Endothelial cell of umbilical vein (primary cell): Measurements from ENCODE around the gene SIGLECL1. TPM values are rescaled to one million over a fixed set of nuclear protein-coding genes. Genes with fewer than 3 reads are reported as not detected.

ENCODE experiments used
- BruUV-seq: library from RNA; stranded (reverse); fragments of 400-500 nt; replicated peaks from 2 replicates; lab custom pipeline; 2021; lab: Mats Ljungman, UMichigan
- CTCF ChIA-PET: fragments of 300-600, 350-600 bp; sonication (Branson Sonifier 250); formaldehyde crosslinking; loops from one replicate; lab custom pipeline; 2021; ENCODE audit warnings: antibody characterized with exemption, inconsistent platforms; lab: Charles Lee
- POLR2A ChIA-PET: fragments of 300-600, 350-600 bp; sonication (Branson Sonifier 250); formaldehyde crosslinking; loops from one replicate; lab custom pipeline; 2021; ENCODE audit warnings: antibody characterized with exemption, inconsistent platforms; lab: Charles Lee
- DNase-seq: peaks from one replicate; pipeline ENCODE4 v3.0.0-alpha.2; 2011; ENCODE audit warnings: low read depth, low spot score
- FAIRE-seq: peaks from 2 replicates; lab custom pipeline; 2011; peaks lifted over from hg19 to GRCh38; lab: Jason Lieb, UNC
- H2AFZ ChIP-seq: 2 replicates; pipeline ENCODE4 v1.6.0; 2012; ENCODE audit warnings: low read depth, low read length, control low read depth, inconsistent platforms
- H3K27ac ChIP-seq: 2 replicates; pipeline ENCODE4 v1.5.1; 2011; ENCODE audit warnings: low read depth, mild to moderate bottlenecking, control low read depth, low read length, moderate library complexity; ENCODE audit not compliant: insufficient read depth
- H3K27me3 ChIP-seq, 2 experiments: 2 replicates each; pipeline versions ENCODE4 v1.6.0 to v1.6.1; 2011; ENCODE audit warnings: low read length in 2 of 2, mixed read lengths in 1 of 2; ENCODE audit not compliant: control insufficient read depth in 2 of 2, insufficient read depth in 2 of 2
- H3K36me3 ChIP-seq, 2 experiments: 2 replicates in 1 of 2; 3 replicates in 1 of 2; pipeline ENCODE4 v1.5.1; 2011; ENCODE audit warnings: low read length in 2 of 2, mild to moderate bottlenecking in 1 of 2, moderate library complexity in 1 of 2; ENCODE audit not compliant: control insufficient read depth in 2 of 2, insufficient read depth in 2 of 2; ENCODE audit errors: extremely low read depth in 1 of 2
- H3K4me1 ChIP-seq: 3 replicates; pipeline ENCODE4 v1.5.1; 2011; ENCODE audit warnings: mild to moderate bottlenecking, low read length; ENCODE audit not compliant: control insufficient read depth, insufficient read depth; ENCODE audit errors: extremely low read depth
- H3K4me2 ChIP-seq: 2 replicates; pipeline ENCODE4 v1.6.1; 2011; ENCODE audit warnings: low read length, control low read depth, mixed read lengths; ENCODE audit not compliant: insufficient read depth
- H3K4me3 ChIP-seq, 3 experiments: fragments of 200-600 bp in 1 of 3; sonication (generic), shearing (Covaris generic) in 1 of 3; replicated peaks in 1 of 3; 2 replicates each; pipeline ENCODE4 v1.5.1; 2011 to 2016; ENCODE audit warnings: control low read depth in 3 of 3, low read length in 3 of 3, mild to moderate bottlenecking in 2 of 3, inconsistent platforms in 1 of 3, low read depth in 1 of 3, moderate library complexity in 1 of 3; ENCODE audit not compliant: insufficient read depth in 1 of 3
- H3K79me2 ChIP-seq: 2 replicates; pipeline ENCODE4 v1.6.0; 2012; ENCODE audit warnings: low read length, inconsistent platforms; ENCODE audit not compliant: control insufficient read depth, insufficient read depth
- H3K9ac ChIP-seq: replicated peaks from 2 replicates; pipeline ENCODE3; 2011; ENCODE audit warnings: low read length, control low read depth; ENCODE audit not compliant: insufficient read depth; ENCODE audit errors: extremely low read depth
- H3K9me1 ChIP-seq: replicated peaks from 3 replicates; pipeline ENCODE4 v1.6.0; 2011; ENCODE audit warnings: mild to moderate bottlenecking, low read length; ENCODE audit not compliant: control insufficient read depth, insufficient read depth; ENCODE audit errors: extremely low read depth
- H3K9me3 ChIP-seq: replicated peaks from 2 replicates; pipeline ENCODE4 v1.5.1; 2012; ENCODE audit warnings: low read length, inconsistent platforms; ENCODE audit not compliant: control insufficient read depth, insufficient read depth
- H4K20me1 ChIP-seq: replicated peaks from 2 replicates; pipeline ENCODE3; 2011; ENCODE audit warnings: mild to moderate bottlenecking, low read length; ENCODE audit not compliant: control insufficient read depth, insufficient read depth; ENCODE audit errors: extremely low read depth
- EZH2 ChIP-seq: IDR thresholded peaks from 2 replicates; pipeline ENCODE4 v1.6.1; 2012; ENCODE audit warnings: borderline replicate concordance, low read depth, mild to moderate bottlenecking, moderate library complexity, low read length, inconsistent platforms; ENCODE audit not compliant: severe bottlenecking
- FOS ChIP-seq: IDR thresholded peaks from 2 replicates; pipeline ENCODE4 v1.6.1; 2011; ENCODE audit warnings: mild to moderate bottlenecking, low read length, moderate library complexity, borderline replicate concordance; ENCODE audit not compliant: insufficient read depth
- GATA2 ChIP-seq: IDR thresholded peaks from 2 replicates; pipeline ENCODE4 v1.7.0; 2011; ENCODE audit warnings: low read depth, mild to moderate bottlenecking, moderate library complexity, mixed read lengths, low read length; ENCODE audit not compliant: insufficient read length, insufficient read depth
- JUN ChIP-seq: IDR thresholded peaks from 2 replicates; pipeline ENCODE4 v1.6.1; 2011; ENCODE audit warnings: borderline replicate concordance, low read depth; ENCODE audit not compliant: insufficient read length, insufficient read depth
- MYC ChIP-seq: IDR thresholded peaks from one replicate; pipeline ENCODE4 v1.6.1; 2011; ENCODE audit warnings: mild to moderate bottlenecking, low read depth, low read length
- POLR2A ChIP-seq: IDR thresholded peaks from 2 replicates; pipeline ENCODE4 v1.6.1; 2012; ENCODE audit warnings: low read depth, mild to moderate bottlenecking, control low read depth, low read length
- POLR2AphosphoS5 ChIP-seq: IDR thresholded peaks from 2 replicates; pipeline ENCODE4 v1.6.1; 2012; ENCODE audit warnings: low read depth, mild to moderate bottlenecking, control low read depth, low read length, moderate library complexity; ENCODE audit not compliant: insufficient read depth
- dilution Hi-C: fragments of 300-500 bp; cut with MboI; formaldehyde crosslinking; loops from one replicate; pipeline ENCODE4 v1.15.0; 2019; ENCODE audit warnings: low sequenced_read_pairs; ENCODE audit not compliant: extremely low pct_ligation_motif_present
- intact Hi-C: fragments of 100-400 bp; cut with micrococcal nuclease; formaldehyde crosslinking; loops from one replicate; pipeline ENCODE4 v1.10.0; 2022
- polyA plus RNA-seq, 4 experiments: library from polyadenylated mRNA; depleted of rRNA in 3 of 4; stranded (reverse) in 3 of 4; unstranded in 1 of 4; fragments of >200 nt; gene quantifications; 2 replicates each; pipeline versions ENCODE4 v1.2.1 to v1.2.3, GENCODE V29; 2011 to 2012; ENCODE audit warnings: missing spikeins in 1 of 4
- total RNA-seq: library from RNA; stranded (reverse); gene quantifications from 2 replicates; pipeline ENCODE4 v1.2.3, GENCODE V29; 2021
- TF ChIP-seq, protein P1 (sequence below): IDR thresholded peaks from 2 replicates; pipeline ENCODE4 v1.6.1; 2011; ENCODE audit not compliant: insufficient read depth, insufficient read length
- TF ChIP-seq, protein P2 (sequence below), 2 donors: IDR thresholded peaks; 1 replicate in 1 of 2; 2 replicates in 1 of 2; pipeline ENCODE4 v1.5.1; 2011; ENCODE audit warnings: low read length in 2 of 2, mild to moderate bottlenecking in 2 of 2, moderate library complexity in 2 of 2, control low read depth in 1 of 2, inconsistent platforms in 1 of 2, low read depth in 1 of 2; ENCODE audit not compliant: insufficient read depth in 1 of 2; ENCODE audit errors: extremely low read depth in 1 of 2

SIGLECL1 gene
- total and polyA plus RNA-seq, 2 donors (not counting 3 experiments of a cell fraction or from before 2014, with no cell fraction given) = not detected

GRCh38 chr19:51253088-51253806 is 2.4 kb downstream of the SIGLECL1 start:
- no TSS peak for BruUV-seq
- no peak for DNase-seq
- no peak for FAIRE-seq

More at GRCh38 chr19:51253088-51253806, 2.4 kb downstream of the SIGLECL1 start:
- no peaks in the 10 kb centered on the region for H3K9me1 ChIP-seq
- no peak overlapping the region for H3K27ac ChIP-seq
- intact Hi-C loops (no loop called here), dilution Hi-C loops (no loop called here)
- no peaks in the 10 kb centered on the region for H4K20me1 ChIP-seq
- no peaks in the 10 kb centered on the region for H3K4me1 ChIP-seq
- no peak overlapping the region for H3K4me3 ChIP-seq
- H2AFZ ChIP-seq = no peak overlapping the region
- no peaks in the 10 kb centered on the region for H3K36me3 ChIP-seq
- no peaks in the 10 kb centered on the region for H3K27me3 ChIP-seq
- TF ChIP-seq POLR2A (no peak), EZH2 (no peak), JUN (no peak), GATA2 (no peak), MYC (no peak), POLR2AphosphoS5 (no peak), FOS (no peak)
- TF ChIP-seq, protein P1, sequence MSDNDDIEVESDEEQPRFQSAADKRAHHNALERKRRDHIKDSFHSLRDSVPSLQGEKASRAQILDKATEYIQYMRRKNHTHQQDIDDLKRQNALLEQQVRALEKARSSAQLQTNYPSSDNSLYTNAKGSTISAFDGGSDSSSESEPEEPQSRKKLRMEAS = no peak
- TF ChIP-seq, protein P2, sequence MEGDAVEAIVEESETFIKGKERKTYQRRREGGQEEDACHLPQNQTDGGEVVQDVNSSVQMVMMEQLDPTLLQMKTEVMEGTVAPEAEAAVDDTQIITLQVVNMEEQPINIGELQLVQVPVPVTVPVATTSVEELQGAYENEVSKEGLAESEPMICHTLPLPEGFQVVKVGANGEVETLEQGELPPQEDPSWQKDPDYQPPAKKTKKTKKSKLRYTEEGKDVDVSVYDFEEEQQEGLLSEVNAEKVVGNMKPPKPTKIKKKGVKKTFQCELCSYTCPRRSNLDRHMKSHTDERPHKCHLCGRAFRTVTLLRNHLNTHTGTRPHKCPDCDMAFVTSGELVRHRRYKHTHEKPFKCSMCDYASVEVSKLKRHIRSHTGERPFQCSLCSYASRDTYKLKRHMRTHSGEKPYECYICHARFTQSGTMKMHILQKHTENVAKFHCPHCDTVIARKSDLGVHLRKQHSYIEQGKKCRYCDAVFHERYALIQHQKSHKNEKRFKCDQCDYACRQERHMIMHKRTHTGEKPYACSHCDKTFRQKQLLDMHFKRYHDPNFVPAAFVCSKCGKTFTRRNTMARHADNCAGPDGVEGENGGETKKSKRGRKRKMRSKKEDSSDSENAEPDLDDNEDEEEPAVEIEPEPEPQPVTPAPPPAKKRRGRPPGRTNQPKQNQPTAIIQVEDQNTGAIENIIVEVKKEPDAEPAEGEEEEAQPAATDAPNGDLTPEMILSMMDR (IDR thresholded peaks at IDR 0.05; ENCODE audit: extremely low read depth in 1 of 2, insufficient read depth in 1 of 2, low read depth in 1 of 2, low read length in 2 of 2) = no peak
- H3K9me3 ChIP-seq = no peaks in the 10 kb centered on the region
- no peak overlapping the region for H3K9ac ChIP-seq
- POLR2A ChIA-PET = no interaction called here
- H3K79me2 ChIP-seq = no peaks in the 10 kb centered on the region
- CTCF ChIA-PET = no interaction called here
- no peak overlapping the region for H3K4me2 ChIP-seq
